Activated CD4-positive, alpha-beta memory T cell treated with anti-CD3 and anti-CD28 coated beads for 36 hours (primary cell): Measurements from ENCODE around the gene CCT6A. TPM values are rescaled to one million over a fixed set of nuclear protein-coding genes. Genes with fewer than 3 reads are reported as not detected.
"Not testable (repeated sequence)": the region's sequence is repeated elsewhere in the genome, so short reads cannot be mapped to it uniquely, and the experiment has no call there.

ENCODE experiments used
- CTCF ChIA-PET: fragments of 350-600 bp; sonication (Branson Sonifier 250); formaldehyde crosslinking; loops from one replicate; lab custom pipeline; 2021; ENCODE audit warnings: antibody characterized with exemption, inconsistent platforms; lab: Charles Lee
- POLR2A ChIA-PET: fragments of 350-600 bp; sonication (Branson Sonifier 250); formaldehyde crosslinking; loops from one replicate; lab custom pipeline; 2021; ENCODE audit warnings: antibody characterized with exemption; lab: Charles Lee
- DNase-seq: peaks from one replicate; pipeline ENCODE4 v3.0.0-alpha.2; 2020
- H3K27ac Mint-ChIP-seq: one replicate; pipeline ENCODE4 v1.8.0; 2021; ENCODE audit warnings: mixed read lengths
- H3K27me3 Mint-ChIP-seq: one replicate; pipeline ENCODE4 v1.8.0; 2021; ENCODE audit warnings: mixed read lengths
- H3K36me3 Mint-ChIP-seq: one replicate; pipeline ENCODE4 v1.8.0; 2021; ENCODE audit warnings: mixed read lengths
- H3K4me1 Mint-ChIP-seq: one replicate; pipeline ENCODE4 v1.8.0; 2021; ENCODE audit warnings: low read depth, mixed read lengths
- H3K4me3 Mint-ChIP-seq: one replicate; pipeline ENCODE4 v1.8.0; 2021; ENCODE audit warnings: mild to moderate bottlenecking, mixed read lengths
- H3K9me3 Mint-ChIP-seq: one replicate; pipeline ENCODE4 v1.8.0; 2021; ENCODE audit warnings: mixed read lengths
- intact Hi-C: fragments of 100-400 bp; cut with micrococcal nuclease; formaldehyde crosslinking; loops from one replicate; pipeline ENCODE4 v1.15.1; 2023
- total RNA-seq, 2 experiments: library from RNA; stranded (reverse); gene quantifications; one replicate each; pipeline ENCODE4 v1.2.3, GENCODE V29; 2021

The CCT6A gene
- total RNA-seq, 2 experiments from 2014 or later: 222 to 230 TPM

DNA sequence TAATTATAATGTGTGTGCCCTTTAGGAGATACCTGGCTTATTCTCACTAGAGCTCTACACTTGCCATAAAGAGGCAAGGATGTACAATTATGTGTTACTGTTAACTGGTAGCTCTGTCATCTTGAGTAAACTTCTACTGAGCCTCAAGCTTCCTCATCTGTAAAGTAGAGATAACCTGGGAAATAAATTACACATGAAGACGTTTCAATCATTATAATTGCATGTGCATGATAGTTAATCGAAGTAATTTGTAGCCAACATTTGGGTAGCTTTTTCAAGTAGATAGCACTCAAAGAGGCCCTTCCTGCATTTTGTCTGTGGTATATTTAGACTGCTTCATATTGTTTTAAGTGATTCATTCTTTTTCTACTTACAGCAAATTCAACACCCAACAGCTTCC lies 2.4 kb downstream of the CCT6A start:
- Mint-ChIP-seq H3K27me3 (no peaks in the 10 kb centered on the region), H3K4me1 (peaks cover 38% of the 10 kb centered on the region), H3K36me3 (peaks cover 54% of the 10 kb centered on the region), H3K4me3 (peak overlapping the region; percentile 26), H3K27ac (peak overlapping the region; percentile 78), H3K9me3 (no peaks in the 10 kb centered on the region)
- ChIA-PET CTCF (interaction anchor here (1.0 to 1.6 kb wide), 2 partner anchors 19 to 21 kb away, joined by 3 to 5 read pairs; no protein-coding TSS in a partner anchor), POLR2A (interaction anchor here (0.8 kb wide), 1 partner anchor 10 kb away, joined by 3 read pairs; the partner anchor contains the start of gene SUMF2)
- DNase-seq: no peak
- intact Hi-C loops: loop anchor here (2.0 to 5.0 kb wide), 2 partner anchors 522 to 689 kb away; partner anchors contain the start of gene LANCL2

GRCh38 chr7:56062382-56062781 lies 10.8 kb downstream of the CCT6A start:
- Mint-ChIP-seq H3K9me3 (no peaks in the 10 kb centered on the region), H3K4me3 (no peak overlapping the region), H3K27me3 (peaks cover 1% of the 10 kb centered on the region), H3K27ac (peak overlapping the region; percentile 80), H3K36me3 (peaks cover 48% of the 10 kb centered on the region), H3K4me1 (peaks cover 42% of the 10 kb centered on the region)
- ChIA-PET POLR2A (interaction anchor here (1.5 kb wide), 1 partner anchor 11 kb away, joined by 4 read pairs; the partner anchor contains the start of genes CCT6A and PSPH), CTCF (interaction anchor here (0.8 to 4.7 kb wide), 3 partner anchors 11 to 99 kb away, joined by 4 to 34 read pairs (median 9); partner anchors contain the start of genes CCT6A and PSPH)
- no peak for DNase-seq
- intact Hi-C loops: loop anchor here (5.0 kb wide), 1 partner anchor 490 kb away; the partner anchor contains the start of gene VOPP1

- Mint-ChIP-seq H3K4me3 (peak overlapping the region; percentile 87), H3K27ac (peak overlapping the region; percentile 86), H3K36me3 (peaks cover 38% of the 10 kb centered on the region), H3K9me3 (no peaks in the 10 kb centered on the region), H3K4me1 (peaks cover 42% of the 10 kb centered on the region), H3K27me3 (peaks cover 1% of the 10 kb centered on the region)
- ChIA-PET POLR2A (interaction anchor here (0.7 to 1.7 kb wide), 2 partner anchors 9 to 12 kb away, joined by 3 to 13 read pairs; partner anchors contain the start of genes CCT6A and PSPH), CTCF (interaction anchor here (4.7 kb wide), 1 partner anchor 11 kb away, joined by 34 read pairs; no protein-coding TSS in a partner anchor)
- intact Hi-C loops: loop anchor here (5.0 kb wide), 1 partner anchor 491 kb away; the partner anchor contains the start of gene VOPP1
- no peak for DNase-seq
These were observed 11.9 kb downstream of the CCT6A start for GRCh38 chr7:56063500-56063881.

DNA sequence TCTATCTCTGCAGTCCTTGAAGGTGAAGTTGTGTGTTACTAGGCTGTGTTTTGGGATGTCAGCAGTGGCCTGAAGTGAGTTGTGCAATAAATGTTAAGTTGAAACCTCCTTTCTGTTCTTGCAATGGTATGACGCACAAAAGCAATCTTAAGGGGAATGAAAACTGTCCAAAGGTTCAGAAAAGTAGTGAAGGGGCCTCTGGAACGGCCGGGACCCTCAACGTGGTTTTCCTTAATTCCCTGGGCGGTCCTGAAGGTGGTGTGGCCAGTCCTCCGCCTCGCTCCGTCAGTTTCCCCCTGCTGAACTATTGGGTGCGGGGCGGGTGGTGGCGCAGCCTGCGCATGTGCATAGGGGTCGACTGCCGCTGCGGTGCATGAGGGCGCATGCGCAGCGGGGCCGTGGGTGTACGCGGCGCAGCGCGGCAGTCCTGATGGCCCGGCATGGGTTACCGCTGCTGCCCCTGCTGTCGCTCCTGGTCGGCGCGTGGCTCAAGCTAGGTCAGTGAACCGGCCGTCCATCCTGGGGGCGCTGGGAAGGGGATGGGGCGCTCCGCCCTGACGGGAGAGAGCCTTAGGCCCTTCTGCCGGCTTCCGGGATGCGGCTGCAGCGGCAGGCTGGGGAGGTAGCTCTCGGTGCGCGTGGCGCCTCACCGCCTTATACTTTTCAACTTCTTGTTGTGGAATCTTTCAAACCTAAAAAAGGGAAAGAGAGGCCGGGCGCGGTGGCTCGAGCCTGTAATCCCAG lies 12.5 kb downstream of the CCT6A start, which contains the start of gene SUMF2:
TSS of gene SUMF2 (plus strand) at position 405 of the 744 bp plus-strand sequence. CDS start at position 431, 26 bp downstream.
- POLR2A ChIA-PET: interaction anchor here (0.8 to 1.7 kb wide), 4 partner anchors 10 to 41 kb away, joined by 3 to 13 read pairs (median 4); partner anchors contain the start of genes CCT6A and PSPH
- Mint-ChIP-seq H3K36me3 (peaks cover 41% of the 10 kb centered on the region), H3K9me3 (no peaks in the 10 kb centered on the region), H3K27ac (peak within 1 kb of the TSS; percentile 86), H3K4me3 (peak within 1 kb of the TSS; percentile 87), H3K27me3 (peaks cover 1% of the 10 kb centered on the region), H3K4me1 (peaks cover 40% of the 10 kb centered on the region)
- CTCF ChIA-PET: interaction anchor here (0.6 to 4.7 kb wide), 4 partner anchors 10 to 437 kb away, joined by 3 to 34 read pairs (median 10); partner anchors contain the start of genes CCT6A and PSPH
- intact Hi-C loops: loop anchor here (1.0 to 5.0 kb wide), 4 partner anchors 13 to 492 kb away; partner anchors contain the start of genes CCT6A, CHCHD2, PSPH and VOPP1
- peak; percentile 92 for DNase-seq

DNA sequence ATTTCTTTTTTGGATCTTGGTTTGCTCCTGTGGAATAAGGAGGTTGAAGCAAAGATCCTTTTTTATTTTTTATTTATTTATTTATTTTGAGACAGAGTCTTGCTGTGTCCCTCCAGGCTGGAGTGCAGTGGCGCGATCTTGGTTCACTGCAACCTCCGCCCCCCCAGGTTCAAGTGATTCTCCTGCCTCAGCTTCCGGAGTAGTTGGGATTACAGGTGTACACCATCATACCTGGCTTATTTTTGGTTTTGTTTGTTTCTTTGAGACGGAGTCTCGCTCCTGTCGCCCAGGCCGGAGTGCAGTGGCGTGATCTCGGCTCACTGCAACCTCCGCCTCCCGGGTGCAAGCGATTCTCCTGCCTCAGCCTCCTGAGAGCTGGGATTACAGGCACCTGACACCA lies 14.8 kb downstream of the CCT6A start:
- DNase-seq: not testable (repeated sequence)
- peaks cover 36% of the 10 kb centered on the region for H3K36me3 Mint-ChIP-seq

GRCh38 chr7:56074371-56074791 lies 22.8 kb downstream of the CCT6A start:
- H3K9me3 Mint-ChIP-seq: no peaks in the 10 kb centered on the region
- H3K36me3 Mint-ChIP-seq: peaks cover 31% of the 10 kb centered on the region
- no peaks in the 10 kb centered on the region for H3K27me3 Mint-ChIP-seq
- H3K4me1 Mint-ChIP-seq: peaks cover 4% of the 10 kb centered on the region
- DNase-seq: peak; percentile 77
- H3K27ac Mint-ChIP-seq: no peak overlapping the region
- ChIA-PET CTCF (interaction anchor here (0.8 to 4.1 kb wide), 21 partner anchors 9 to 642 kb away, joined by 3 to 45 read pairs (median 7); partner anchors contain the start of genes CCT6A, CHCHD2, PHKG1 and PSPH), POLR2A (interaction anchor here (0.6 to 1.8 kb wide), 2 partner anchors 9 to 72 kb away, joined by 4 to 5 read pairs; no protein-coding TSS in a partner anchor)
- intact Hi-C loops: loop anchor here (1.0 kb wide), 2 partner anchors 70 to 433 kb away; no protein-coding TSS in a partner anchor
- H3K4me3 Mint-ChIP-seq: no peak overlapping the region

More for the DNA sequence above, 14.8 kb downstream of the CCT6A start:
- H3K27ac Mint-ChIP-seq, H3K9me3 Mint-ChIP-seq, intact Hi-C loops, H3K4me3 Mint-ChIP-seq, H3K27me3 Mint-ChIP-seq: not testable (repeated sequence)
- ChIA-PET POLR2A (interaction anchor here (0.9 to 1.7 kb wide), 2 partner anchors 15 to 101 kb away, joined by 3 to 10 read pairs; partner anchors contain the start of genes CCT6A and PSPH), CTCF (interaction anchor here (1.2 to 4.7 kb wide), 3 partner anchors 8 to 66 kb away, joined by 5 to 34 read pairs (median 6); no protein-coding TSS in a partner anchor)
- peaks cover 27% of the 10 kb centered on the region for H3K4me1 Mint-ChIP-seq

GRCh38 chr7:56077681-56078080 lies 26.1 kb downstream of the CCT6A start:
- Mint-ChIP-seq H3K36me3 (peaks cover 34% of the 10 kb centered on the region), H3K4me1 (peaks cover 4% of the 10 kb centered on the region), H3K27ac (no peak overlapping the region), H3K4me3 (no peak overlapping the region), H3K9me3 (no peaks in the 10 kb centered on the region), H3K27me3 (no peaks in the 10 kb centered on the region)
- intact Hi-C loops: no loop called here
- DNase-seq: no peak
- ChIA-PET POLR2A (no interaction called here), CTCF (interaction anchor here (1.1 kb wide), 1 partner anchor 14 kb away, joined by 3 read pairs; no protein-coding TSS in a partner anchor)

- no peak for DNase-seq
- intact Hi-C loops: no loop called here
- POLR2A ChIA-PET: interaction anchor here (0.6 to 0.9 kb wide), 2 partner anchors 11 to 27 kb away, joined by 3 read pairs; partner anchors contain the start of genes CCT6A and PSPH
These were observed 26.6 kb downstream of the CCT6A start for GRCh38 chr7:56078196-56078595.

GRCh38 chr7:56079450-56080185 lies 28.1 kb downstream of the CCT6A start:
- intact Hi-C loops: no loop called here
- Mint-ChIP-seq H3K27ac (no peak overlapping the region), H3K4me1 (no peaks in the 10 kb centered on the region), H3K27me3 (no peaks in the 10 kb centered on the region), H3K9me3 (no peaks in the 10 kb centered on the region), H3K36me3 (peaks cover 25% of the 10 kb centered on the region), H3K4me3 (no peak overlapping the region)
- no peak for DNase-seq
- ChIA-PET CTCF (no interaction called here), POLR2A (no interaction called here)

More at GRCh38 chr7:56078196-56078595, 26.6 kb downstream of the CCT6A start:
- Mint-ChIP-seq H3K27ac (no peak overlapping the region), H3K9me3 (no peaks in the 10 kb centered on the region), H3K27me3 (no peaks in the 10 kb centered on the region), H3K4me3 (no peak overlapping the region), H3K36me3 (peaks cover 30% of the 10 kb centered on the region), H3K4me1 (peaks cover 4% of the 10 kb centered on the region)
- CTCF ChIA-PET: interaction anchor here (1.1 kb wide), 1 partner anchor 14 kb away, joined by 3 read pairs; no protein-coding TSS in a partner anchor

DNA sequence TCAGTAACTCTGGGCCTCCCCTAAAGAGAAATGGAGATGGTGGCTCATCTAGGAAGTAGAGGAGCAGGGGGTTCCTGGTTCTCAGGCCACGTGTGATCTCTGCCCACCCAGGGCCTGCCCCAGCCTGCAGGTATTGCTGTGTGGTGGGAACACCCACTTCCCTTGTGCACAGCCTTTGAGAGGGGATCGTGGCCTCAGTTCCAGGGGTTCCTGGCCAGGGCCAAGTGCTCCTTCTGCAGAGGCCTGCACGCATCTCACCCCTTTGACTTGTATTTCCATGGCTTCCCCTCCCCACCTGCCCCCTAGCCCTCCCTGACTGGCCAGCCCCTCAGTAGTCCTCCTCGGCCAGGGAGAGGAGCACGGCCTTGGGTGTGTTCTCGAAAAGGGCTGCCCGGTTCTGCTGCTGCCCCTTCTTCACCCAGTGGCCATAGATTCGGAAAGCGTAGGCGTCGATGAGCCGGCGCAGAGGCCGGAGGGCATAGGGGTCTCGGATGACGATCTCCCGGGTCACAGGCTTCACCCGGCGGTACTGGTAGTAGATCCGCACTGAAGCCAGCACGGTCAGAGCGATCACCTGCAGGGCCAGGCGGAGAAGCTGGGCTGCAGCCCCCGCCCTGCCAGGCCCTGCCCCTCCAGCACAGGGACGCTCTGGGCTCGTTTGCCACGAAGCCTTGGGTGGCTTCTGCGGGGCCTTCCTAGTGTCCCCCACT lies 29.3 kb downstream of the CCT6A start:
- H3K4me1 Mint-ChIP-seq, H3K9me3 Mint-ChIP-seq, H3K27me3 Mint-ChIP-seq, intact Hi-C loops, POLR2A ChIA-PET, H3K4me3 Mint-ChIP-seq, DNase-seq, CTCF ChIA-PET, H3K27ac Mint-ChIP-seq: not testable (repeated sequence)
- peaks cover 23% of the 10 kb centered on the region for H3K36me3 Mint-ChIP-seq
